NOMO-1 (cell line): ENCODE data around the gene POPDC2.
"Not testable (repeated sequence)": the region's sequence is repeated elsewhere in the genome, so short reads cannot be mapped to it uniquely, and the experiment has no call there.

Experiments used
- DNase-seq, 2 experiments: peaks; one replicate each; lab custom pipeline; 2025; ENCODE audit not compliant: unreplicated experiment in 2 of 2; lab: John Stamatoyannopoulos, UW

Gene POPDC2, protein sequence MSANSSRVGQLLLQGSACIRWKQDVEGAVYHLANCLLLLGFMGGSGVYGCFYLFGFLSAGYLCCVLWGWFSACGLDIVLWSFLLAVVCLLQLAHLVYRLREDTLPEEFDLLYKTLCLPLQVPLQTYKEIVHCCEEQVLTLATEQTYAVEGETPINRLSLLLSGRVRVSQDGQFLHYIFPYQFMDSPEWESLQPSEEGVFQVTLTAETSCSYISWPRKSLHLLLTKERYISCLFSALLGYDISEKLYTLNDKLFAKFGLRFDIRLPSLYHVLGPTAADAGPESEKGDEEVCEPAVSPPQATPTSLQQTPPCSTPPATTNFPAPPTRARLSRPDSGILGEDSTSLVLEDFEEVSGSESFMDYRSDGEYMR

DNA sequence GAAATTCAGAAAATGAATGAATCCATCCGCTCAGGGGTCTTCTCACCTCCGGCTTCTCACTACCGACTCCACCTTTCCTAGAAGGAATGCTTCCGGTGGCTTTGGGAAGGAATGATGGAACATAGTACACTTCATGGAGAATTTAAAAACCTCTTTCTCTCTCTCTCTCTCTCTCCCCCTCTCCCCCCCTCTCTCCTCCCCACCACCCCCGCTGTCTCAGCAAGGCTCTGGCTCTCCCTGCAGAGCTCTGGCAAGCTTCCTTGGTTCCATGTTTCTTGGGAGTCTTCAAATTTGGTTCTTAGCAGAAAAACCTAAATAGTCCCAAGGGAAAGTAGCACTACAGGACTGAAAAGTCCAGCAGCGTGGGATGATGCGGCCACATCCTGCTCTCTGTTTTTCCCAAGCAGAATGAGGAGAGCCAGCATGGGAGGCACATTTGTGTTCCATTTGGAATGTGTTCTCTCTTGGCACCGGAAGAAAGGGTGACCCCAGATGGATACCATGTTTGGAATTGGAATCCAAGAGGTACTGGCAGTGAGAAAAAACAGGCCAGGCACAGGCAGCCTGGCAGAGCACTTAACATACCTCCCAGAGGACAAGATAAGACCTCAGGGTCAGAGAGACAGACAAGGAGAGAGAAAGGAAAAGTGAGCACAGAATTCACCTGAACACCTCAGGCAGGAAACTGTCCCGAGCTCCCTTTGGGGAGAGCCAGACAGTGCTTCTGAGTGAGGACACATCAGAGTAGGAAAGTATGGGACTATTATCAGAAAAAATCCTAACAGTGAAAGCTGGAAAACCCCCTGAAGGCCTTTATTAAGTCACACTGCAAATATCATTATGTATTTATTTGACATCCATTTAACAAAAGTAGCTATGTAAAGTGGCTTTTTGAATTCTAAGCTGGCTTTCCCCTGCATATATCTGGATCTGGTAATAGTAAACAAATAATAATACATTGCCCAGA, at the start of gene POPDC2:
POPDC2 (minus strand) TSS at position 116 of the 967 bp plus-strand sequence. CDS start 166 bp downstream, outside the sequence.
- DNase-seq = no peak

DNA sequence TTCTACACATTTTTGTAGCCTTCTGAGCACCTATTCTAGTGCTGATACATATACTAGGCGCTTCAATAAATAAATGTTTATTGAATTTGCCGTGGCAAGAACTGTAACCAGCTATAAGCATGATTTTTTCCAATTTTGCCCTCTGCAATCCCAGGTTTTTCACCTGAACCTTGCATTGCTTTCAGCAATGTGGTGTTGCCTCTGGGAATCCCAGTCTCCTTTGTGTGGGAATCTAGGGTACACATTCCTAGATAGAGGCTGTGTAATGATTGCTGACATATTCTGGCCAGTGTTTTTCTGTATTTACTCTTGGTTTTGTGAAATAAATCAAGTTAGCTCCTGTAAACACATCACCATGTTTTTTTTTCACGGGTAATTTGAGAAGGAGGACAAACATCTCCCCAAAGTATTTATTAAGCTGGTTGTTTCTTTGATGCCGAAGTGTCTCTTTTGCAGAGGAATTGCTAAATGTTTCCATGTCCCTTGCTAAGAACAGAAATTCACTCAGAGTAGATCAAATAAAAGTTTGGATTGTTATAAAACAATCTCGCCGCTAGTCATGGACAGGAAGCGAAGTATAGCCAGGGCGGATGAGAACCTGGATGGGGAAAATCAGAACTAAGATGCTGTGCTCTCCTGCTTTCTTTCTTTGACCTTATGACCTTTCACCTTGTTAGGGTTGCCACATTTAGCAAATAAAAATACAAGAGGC, 43.6 kb upstream of the POPDC2 start:
- DNase-seq = no peak

DNA sequence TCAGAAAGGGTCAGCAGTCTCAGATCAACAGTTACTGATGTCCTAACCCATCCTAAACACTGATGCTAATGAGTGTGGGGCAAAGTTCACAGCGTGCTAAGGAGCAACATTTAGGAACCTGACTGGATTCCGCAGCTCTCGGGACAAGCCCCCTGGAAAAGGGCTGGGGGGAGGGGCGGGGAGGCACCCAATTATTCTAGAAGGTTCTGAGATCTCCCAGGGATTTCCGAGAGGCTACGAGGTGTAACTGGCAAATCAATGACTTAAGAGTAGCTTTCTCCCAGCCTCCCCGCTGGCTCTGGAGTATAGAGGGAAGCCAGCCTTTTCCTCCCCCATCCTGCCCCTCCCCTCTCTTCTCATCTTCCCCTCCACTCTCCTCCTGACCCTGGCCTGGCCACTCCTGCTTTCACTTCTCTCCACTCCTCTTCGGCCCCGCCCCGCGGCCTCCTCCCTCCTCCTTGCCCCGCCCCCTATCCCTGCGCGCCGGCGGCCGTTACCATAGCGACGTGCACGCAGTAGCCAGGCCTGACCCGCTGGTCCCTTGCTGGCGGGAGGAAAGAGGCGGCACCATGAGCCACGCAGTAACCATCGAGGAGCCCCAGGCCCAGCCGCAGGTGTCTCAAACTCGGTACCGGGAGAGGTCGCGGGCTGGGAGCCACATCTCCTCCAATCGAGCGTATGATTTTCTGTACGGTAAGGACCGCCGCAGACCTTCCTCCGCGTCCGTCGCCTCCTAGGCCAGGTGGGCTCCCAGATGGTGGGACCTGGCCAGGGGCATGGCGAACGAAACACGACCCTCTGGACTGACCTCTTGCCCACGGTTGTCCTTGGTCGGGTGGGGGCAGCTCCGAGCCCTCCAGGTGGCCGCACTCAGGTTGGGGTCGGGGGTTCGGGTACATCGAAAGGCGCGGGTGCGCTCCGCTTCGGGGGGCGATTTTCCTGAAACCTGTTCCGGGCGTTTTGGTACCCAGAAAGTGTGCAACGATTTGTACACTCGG, 42.4 kb upstream of the POPDC2 start, which contains the start of gene CFAP91:
CFAP91 (plus strand) TSS at position 493 of the 998 bp plus-strand sequence; CDS start at position 570, 77 bp downstream.
- peak; percentile 78 to 81 for DNase-seq

DNA sequence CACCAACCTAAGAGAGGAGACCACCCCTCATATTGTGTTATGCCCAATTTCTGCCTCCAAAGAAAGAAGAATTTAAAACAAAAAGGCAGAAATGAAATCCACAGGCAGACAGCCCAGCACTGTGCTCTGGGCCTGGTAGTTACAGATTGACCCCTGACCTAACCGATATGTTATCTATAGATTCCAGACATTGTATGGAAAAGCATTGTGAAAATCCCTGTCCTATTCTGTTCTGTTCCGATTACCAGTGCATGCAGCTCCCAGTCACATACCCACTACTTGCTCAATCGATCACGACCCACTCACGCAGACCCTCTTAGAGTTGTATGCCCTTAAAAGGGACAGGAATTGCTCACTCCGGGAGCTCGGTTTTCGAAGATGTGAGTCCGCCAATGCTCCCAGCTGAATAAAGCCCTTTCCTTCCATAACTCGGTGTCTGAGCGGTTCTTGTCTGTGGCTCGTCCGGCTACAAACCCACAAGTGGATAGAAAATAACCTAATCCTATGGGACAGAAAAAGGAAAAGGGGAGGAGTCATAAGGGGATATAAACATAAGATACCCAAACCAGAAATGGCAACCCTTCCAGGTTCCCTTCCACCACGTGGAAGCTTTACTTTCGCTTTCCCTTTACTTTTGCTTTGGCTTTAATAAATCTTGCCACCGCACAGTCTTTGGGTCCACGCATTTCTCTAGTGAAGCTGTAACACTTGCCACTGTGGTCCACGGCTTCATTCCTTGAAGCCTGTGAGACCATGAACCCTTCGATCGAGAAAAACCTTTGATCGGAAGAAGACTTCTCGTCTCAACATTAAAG, 40.7 kb upstream of the POPDC2 start:
- no peak for DNase-seq

DNA sequence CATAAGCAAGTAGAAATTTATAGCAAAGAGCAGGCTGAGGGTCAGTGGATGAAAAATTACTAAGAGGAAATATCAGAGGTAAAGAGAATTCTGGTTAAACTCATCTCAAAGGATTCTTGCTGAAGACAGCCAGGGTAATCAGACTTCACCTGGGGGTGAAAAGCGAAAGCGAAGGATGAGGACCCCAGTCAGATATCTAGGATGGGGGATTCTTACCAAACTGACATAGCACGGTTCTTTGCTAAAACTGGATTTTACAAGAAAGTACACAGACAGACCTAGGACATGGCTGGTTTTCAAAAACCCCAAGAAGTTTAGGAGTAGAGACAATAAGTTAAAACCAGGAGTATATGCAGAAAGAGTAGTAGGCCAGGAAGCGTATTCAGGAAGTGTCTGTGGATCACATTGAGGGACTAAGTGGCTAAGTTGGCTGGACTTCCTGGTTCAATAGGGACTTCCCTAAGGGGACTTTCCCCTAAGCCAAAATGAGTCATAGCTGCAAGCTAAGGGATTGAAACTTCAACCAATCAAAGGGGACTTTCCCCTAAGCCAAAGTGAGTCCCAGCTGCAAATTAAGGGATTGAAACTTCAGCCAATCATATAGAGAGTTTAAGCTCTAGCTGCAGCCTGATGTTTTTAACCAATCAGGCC, 40.0 kb upstream of the POPDC2 start:
- peak in 1 of 2 experiments; percentile 23 for DNase-seq

GRCh38 chr3:119697394-119697793, 37.0 kb upstream of the POPDC2 start:
- no peak for DNase-seq

DNA sequence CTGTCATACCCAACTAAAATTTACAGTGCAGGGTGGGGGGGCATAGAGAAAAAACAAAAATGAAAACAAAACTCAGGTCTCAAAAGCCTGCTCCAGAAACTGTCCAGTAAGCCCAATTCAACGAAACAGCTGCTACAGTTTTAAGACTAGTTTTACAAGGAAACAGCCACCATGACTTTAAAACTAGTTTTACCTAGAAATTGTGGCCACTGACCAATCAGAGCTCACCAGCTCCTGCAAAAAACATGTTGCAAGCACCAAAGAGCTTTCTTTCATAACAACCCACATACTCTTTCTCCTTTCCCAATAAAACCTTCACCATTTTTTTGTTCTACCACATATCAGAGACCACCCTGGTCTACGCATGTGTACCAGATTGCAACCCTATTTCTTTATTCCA, 35.1 kb upstream of the POPDC2 start:
- DNase-seq = no peak

DNA sequence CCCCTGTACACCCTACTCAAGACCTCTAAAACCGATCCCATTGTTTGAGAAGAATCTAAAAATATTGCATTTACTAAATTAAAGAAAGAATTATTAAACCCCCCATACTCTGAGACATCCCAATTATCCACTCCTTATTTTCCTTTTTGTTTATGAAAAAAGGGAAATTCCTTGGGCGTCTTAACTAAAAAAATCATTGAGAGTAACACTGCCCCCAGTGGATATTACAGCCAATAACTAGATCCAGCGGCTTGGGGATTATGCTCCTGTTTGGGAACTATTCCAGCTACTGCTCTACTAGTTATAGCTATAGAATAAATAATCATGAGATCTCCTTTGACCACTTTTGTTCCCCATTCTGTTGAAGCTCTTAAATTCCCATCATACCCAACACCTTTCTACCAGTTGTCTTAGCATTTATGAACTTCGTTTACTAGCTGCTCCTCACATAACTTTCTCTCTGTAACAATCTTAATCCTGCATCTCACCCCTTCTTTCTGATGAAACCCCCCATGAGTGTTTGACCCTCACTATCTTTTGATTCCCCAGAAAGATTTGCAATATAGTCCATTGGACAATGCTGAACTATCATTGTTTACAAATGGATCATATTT, 29.8 kb upstream of the POPDC2 start:
- DNase-seq = no peak

GRCh38 chr3:119683421-119683820, 23.0 kb upstream of the POPDC2 start:
- DNase-seq = no peak

DNA sequence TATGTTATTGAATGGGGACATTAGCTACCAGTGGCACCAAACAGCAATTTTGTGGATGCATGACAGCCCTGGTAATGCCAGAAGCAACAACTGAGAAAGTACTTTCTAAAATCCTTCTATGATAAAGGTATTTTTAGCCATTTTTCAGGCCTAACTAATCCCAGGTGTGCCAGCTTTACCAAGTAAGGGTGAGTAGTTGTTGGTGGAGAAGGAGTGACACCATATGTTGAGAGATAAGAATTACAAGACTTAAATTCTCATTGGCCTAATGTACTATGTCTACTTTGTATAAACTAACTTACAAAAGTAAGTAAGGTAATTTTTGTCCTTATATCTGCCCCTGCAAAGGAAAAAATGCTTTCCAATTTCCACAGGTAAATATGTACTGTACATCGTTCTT, 20.9 kb upstream of the POPDC2 start:
- DNase-seq = peak in 1 of 2 experiments; percentile 38

DNA sequence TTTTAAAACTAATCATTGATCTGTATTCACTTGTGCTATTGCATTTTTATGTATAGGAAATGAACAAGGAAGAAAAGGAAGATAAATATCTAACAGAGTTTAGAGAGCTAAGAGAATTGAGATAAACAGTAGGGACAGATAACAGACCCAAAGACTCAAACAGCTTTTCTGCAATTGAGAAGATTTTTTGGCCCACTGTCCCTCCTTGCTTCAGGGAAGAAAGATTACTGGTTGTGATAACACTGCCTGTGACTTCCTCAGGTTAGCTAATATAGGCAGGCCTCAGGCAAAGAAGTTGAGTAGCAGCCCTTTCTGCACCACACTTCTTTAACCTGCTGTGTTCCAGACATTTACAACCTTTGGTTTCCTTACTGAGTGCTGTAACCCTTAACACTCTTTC, 19.5 kb upstream of the POPDC2 start:
- DNase-seq = no peak

DNA sequence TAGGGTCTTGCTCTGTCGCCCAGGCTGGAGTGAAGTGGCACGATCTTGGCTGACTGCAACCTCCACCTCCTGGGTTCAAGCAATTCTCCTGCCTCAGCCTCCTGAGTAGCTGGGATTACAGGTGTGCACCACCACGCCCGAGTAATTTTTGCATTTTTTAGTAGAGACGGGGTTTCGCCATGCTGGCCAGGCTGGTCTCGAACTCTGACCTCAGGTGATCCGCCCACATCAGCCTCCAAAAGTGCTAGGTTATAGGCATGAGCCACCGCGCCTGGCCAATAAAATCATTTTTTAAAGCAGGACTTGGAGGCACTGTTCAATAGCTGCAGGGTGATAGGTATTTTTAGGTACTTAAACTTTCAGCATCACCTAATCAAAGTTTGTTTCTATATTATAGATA, 17.8 kb upstream of the POPDC2 start:
- not testable (repeated sequence) for DNase-seq

DNA sequence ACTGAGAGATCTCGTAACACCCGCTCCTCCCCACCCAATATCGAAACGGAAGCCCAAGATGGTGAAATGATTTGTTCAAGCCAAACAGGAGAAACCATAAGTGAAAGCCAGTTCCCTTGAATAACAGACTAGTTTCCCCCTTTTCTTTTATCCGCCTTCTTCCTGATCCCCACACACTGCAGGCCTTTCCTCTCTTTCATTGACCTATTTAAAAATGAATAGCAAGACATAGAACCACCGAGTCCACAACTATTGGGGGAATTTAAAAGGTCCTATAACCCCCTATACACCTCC, 17.2 kb upstream of the POPDC2 start:
- no peak for DNase-seq

GRCh38 chr3:119676771-119677640, 16.6 kb upstream of the POPDC2 start, which contains the start of gene COX17:
Gene COX17, minus strand, starts transcription at chr3:119677406. Its CDS starts 96 bp downstream, at chr3:119677310.
- DNase-seq = peak; percentile 96 to 97

- no peak for DNase-seq
Observed at GRCh38 chr3:119676020-119676419, 15.6 kb upstream of the POPDC2 start.

- no peak for DNase-seq
Observed at GRCh38 chr3:119675188-119675874, 14.9 kb upstream of the POPDC2 start.
